GM18861 (cell line): ENCODE data around the gene FKBP14.
"Not testable (repeated sequence)": the region's sequence is repeated elsewhere in the genome, so short reads cannot be mapped to it uniquely, and the experiment has no call there.

Experiments used
- ATAC-seq: cut with Tn5 transposase; IDR thresholded peaks from one replicate; pipeline ENCODE4 v1.9.1; 2021; ENCODE audit not compliant: unreplicated experiment

FKBP14 gene

DNA sequence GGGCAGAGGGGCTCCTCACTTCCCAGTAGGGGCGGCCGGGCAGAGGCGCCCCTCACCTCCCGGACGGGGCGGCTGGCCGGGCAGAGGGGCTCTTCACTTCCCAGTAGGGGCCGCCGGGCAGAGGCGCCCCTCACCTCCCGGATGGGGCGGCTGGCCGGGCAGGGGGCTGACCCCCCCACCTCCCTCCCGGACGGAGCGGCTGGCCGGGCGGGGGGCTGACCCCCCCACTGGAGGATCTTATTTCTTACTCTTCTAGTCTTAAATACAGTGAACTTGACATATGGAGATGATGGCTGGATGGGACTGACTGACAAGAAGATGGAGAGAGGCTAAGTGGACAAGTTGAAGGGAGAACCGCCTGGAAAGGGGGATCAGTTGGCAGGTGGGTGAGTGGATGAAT is 64.9 kb downstream of the FKBP14 start:
- ATAC-seq: not testable (repeated sequence)
